Mucosa of descending colon (tissue), 3 donors: ENCODE results near the gene SLX9. TPM values are rescaled to one million over a fixed set of nuclear protein-coding genes. Genes with fewer than 3 reads are reported as not detected.

ENCODE experiments used
- ATAC-seq: fragments of 200-7000 bp; cut with Tn5 transposase; one replicate; pipeline ENCODE4 v1.9.1; 2020; ENCODE audit warnings: mild to moderate bottlenecking, moderate library complexity
- DNase-seq, 3 donors: peaks; one replicate each; pipeline ENCODE4 v3.0.0-alpha.2; 2020
- H3K36me3 ChIP-seq: fragments of 200-600 bp; one replicate; pipeline ENCODE4 v1.8.0; 2021; ENCODE audit warnings: low read depth, mild to moderate bottlenecking
- H3K4me1 ChIP-seq: fragments of 200-600 bp; one replicate; pipeline ENCODE4 v1.8.0; 2021; ENCODE audit warnings: low read depth, mild to moderate bottlenecking
- H3K4me3 ChIP-seq: fragments of 200-600 bp; one replicate; pipeline ENCODE4 v1.8.0; 2021; ENCODE audit warnings: mild to moderate bottlenecking
- H3K9me3 ChIP-seq: fragments of 200-600 bp; one replicate; pipeline ENCODE4 v1.8.0; 2021; ENCODE audit warnings: mild to moderate bottlenecking
- CTCF ChIP-seq: fragments of 200-600 bp; IDR thresholded peaks from one replicate; pipeline ENCODE4 v1.8.0; 2022; ENCODE audit warnings: antibody characterized with exemption, mild to moderate bottlenecking
- intact Hi-C, 2 donors: fragments of 100-400 bp; cut with DNase I in 1 of 2; cut with micrococcal nuclease in 1 of 2; formaldehyde crosslinking; loops; one replicate each; pipeline versions ENCODE4 v1.11.0 to v1.11.1; 2022; cut with DNase I, micrococcal nuclease
- total RNA-seq, 3 donors: library from RNA; stranded (reverse); fragmentation: NEBNext Ultra II Directional in 2 of 3; extraction: Animal tissue kit (Norgen Biotek cat#: 25700) in 2 of 3; gene quantifications; one replicate each; pipeline versions ENCODE4 v1.2.1 to v1.2.4, GENCODE V29; 2021 to 2023
- donor health status: DM: no; HTN: no; CAD: no; lungs with moderate emphysema.
- donor health status: DM: no; HTN: no; CAD: no.
- donor health status: DM: no; HTN: yes; CAD: no.

Gene SLX9
- total RNA-seq, 3 donors from 2014 or later, result 19.8 to 42.2 (median 20.9) TPM

DNA sequence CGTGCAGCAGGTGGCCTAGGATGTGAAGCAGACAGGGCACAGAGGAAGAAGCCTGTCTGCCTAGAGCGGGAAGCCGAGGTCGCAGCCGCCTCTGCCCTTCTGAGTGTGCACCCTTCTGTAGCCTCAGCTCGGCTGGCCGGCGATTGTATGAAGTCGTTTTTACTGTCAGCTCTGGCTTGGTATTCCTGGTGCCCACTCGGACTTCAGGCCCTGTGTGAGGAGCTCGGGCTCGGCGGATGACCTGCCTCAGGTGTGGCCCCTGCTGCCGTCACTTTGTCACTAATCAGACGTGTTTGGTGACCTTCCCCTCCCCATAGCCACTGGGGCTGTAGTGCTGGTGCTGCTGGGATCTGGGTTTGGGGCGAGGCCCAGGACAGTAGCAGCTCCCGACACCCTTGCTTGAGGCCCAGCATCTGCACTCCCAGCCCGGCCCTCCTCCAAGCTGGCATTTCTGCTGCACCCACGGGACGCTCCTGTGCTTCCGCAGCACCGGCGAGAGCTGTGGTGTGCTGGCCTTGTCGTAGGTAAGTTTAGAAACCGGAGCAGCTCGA lies 18.1 kb downstream of the SLX9 start:
- no peak for ATAC-seq
- TF ChIP-seq CTCF, result no peak
- DNase-seq, result peak in 1 of 3 donors; percentile 51
- Histone ChIP-seq H3K4me1 (no peaks in the 10 kb centered on the region), H3K9me3 (no peaks in the 10 kb centered on the region), H3K4me3 (no peak overlapping the region), H3K36me3 (no peaks in the 10 kb centered on the region)
- intact Hi-C loops, result no loop called here

DNA sequence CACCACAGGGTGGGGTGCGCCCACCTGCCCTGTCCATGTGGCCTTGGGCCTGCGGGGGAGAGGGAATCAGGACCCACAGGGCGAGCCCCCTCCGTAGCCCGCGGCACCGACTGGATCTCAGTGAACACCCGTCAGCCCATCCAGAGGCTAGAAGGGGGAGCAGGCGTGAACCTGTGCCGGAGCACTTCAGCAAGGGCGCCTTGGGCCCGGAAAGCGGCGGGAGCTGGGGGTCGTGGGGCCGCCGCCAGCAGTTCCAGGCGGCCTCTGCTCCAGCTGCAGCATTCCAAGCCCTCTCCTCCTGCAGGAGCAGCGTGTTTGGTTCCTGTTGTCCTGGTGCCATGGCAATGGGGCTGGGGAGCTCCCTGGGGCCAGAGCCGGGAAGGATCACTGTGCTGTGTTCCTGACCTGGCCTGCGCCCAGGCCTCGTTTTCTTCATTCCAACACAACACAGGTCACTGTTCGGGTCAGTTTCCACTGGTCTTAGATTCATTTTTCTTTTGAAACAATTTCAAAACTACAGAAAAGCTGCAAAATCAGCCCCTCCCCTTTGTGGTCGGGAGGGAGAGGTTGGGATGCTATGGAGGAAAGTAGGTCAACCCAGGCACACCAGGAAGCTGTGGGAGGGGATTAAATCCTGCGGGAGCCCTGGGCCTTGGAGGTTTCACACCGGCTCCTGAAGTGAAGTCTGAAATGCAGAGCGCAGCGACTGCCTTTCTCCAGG lies 18.8 kb downstream of the SLX9 start:
- H3K9me3 ChIP-seq, result no peaks in the 10 kb centered on the region
- no peaks in the 10 kb centered on the region for H3K36me3 ChIP-seq
- no peak for TF ChIP-seq CTCF
- peak in 1 of 3 donors; percentile 76 for DNase-seq
- no peaks in the 10 kb centered on the region for H3K4me1 ChIP-seq
- no peak overlapping the region for H3K4me3 ChIP-seq
- peak; percentile 57 for ATAC-seq
- intact Hi-C loops, result no loop called here

- Histone ChIP-seq H3K9me3 (no peaks in the 10 kb centered on the region), H3K4me1 (no peaks in the 10 kb centered on the region), H3K4me3 (no peak overlapping the region), H3K36me3 (no peaks in the 10 kb centered on the region)
- ATAC-seq (peak; percentile 13), DNase-seq (peak in 1 of 3 donors; percentile 45)
- intact Hi-C loops, result no loop called here
- no peak for TF ChIP-seq CTCF
These were observed 19.7 kb downstream of the SLX9 start for GRCh38 chr21:44959376-44960091.

DNA sequence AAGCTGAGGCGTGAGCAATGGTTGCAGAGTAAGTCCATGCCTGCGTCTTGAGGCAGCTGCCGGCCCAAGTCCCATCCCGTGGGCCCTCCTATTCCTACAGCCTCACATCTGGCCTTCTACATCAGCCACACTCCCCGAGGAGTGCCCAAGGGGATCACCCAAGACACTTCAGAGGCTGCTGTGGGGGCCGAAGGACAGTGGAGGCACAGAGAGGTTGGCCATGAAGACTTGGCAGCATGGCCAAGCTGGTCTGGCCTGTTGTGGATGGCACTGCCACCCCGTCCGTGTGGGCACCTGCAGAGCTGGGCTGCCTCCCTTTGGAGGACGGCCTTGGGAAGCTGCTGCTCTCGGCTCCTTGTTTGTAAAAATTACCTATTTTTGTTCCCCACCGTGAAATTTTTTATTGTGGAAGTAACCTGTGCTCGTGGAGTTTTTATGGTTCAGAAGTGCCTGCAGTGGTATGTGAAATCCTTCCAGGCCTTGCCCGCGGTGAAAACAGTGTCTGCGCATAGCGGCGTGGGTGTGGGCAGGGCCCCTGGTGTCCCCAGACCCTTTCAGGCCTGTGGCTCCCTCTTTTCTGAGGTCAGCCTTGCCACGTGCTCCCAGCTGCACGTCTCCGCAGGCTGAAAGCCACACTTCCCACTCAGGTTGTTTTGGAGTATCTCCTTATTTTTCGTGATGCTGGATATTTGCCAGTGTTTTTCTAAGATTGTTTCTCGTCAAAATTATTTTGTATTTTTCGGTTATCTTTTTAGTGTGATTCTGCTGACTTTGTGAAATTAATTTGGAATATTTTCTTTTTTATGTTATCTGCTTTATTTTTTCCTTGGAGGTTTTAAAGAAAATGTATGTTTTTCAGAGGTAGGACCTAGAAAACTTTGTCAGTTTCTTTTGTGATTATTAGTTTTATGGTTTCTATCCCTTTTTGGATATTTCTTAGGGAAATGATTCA lies 20.6 kb downstream of the SLX9 start:
- intact Hi-C loops, result no loop called here
- TF ChIP-seq CTCF, result no peak
- Histone ChIP-seq H3K36me3 (no peaks in the 10 kb centered on the region), H3K4me3 (no peak overlapping the region), H3K4me1 (no peaks in the 10 kb centered on the region), H3K9me3 (no peaks in the 10 kb centered on the region)
- peak in 1 of 3 donors; percentile 36 for DNase-seq
- no peak for ATAC-seq

DNA sequence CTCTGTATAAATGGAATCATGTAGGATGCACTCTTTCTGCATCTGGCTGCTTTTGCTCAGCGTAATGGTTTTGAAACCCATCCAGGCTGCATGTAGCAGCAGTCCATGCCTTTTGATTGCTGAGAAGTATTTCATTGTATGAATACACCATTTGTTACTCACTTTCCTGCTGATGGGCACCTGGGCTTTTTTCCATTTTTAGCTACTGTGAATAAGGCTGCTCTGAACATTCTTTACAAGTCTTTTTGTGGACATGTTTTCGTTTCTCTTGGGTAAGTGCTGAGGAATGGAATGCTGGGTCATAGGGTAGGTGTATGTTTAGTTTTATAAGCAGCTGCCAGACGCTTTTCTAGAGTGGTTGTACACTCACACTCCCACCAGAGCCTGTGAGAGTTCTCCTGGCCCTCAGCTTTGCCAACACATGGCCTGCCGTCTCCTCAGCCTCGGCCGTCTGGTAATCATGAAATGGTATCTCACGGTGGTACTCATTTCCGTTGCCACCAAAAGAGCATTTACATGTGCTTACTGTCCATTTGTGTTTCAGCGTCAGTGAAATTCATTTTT lies 22.7 kb downstream of the SLX9 start:
- Histone ChIP-seq H3K4me1 (no peaks in the 10 kb centered on the region), H3K9me3 (no peaks in the 10 kb centered on the region), H3K36me3 (no peaks in the 10 kb centered on the region), H3K4me3 (no peak overlapping the region)
- TF ChIP-seq CTCF, result no peak
- intact Hi-C loops, result no loop called here
- DNase-seq (no peak), ATAC-seq (no peak)
